Kidney (tissue), 14 donors: ENCODE measurements around the gene GLS. TPM values are rescaled to one million over a fixed set of nuclear protein-coding genes. Genes with fewer than 3 reads are reported as not detected.

ENCODE experiments used
- DNase-seq, 5 donors: peaks; one replicate each; pipeline ENCODE4 v3.0.0-alpha.2; 2013 to 2020
- FAIRE-seq: peaks from 2 replicates; lab custom pipeline; 2012; peaks lifted over from hg19 to GRCh38; lab: Jason Lieb, UNC
- H3K27ac ChIP-seq, 2 donors: one replicate each; pipeline ENCODE4 v1.7.0; 2013; ENCODE audit warnings: low read depth in 2 of 2, low read length in 2 of 2, inconsistent platforms in 1 of 2
- H3K27me3 ChIP-seq: one replicate; pipeline ENCODE4 v1.7.1; 2013; ENCODE audit warnings: low read length, inconsistent platforms; ENCODE audit not compliant: control insufficient read depth, insufficient read depth
- H3K36me3 ChIP-seq, 3 donors: one replicate each; pipeline versions ENCODE4 v1.7.0 to v1.7.1; 2013; ENCODE audit warnings: low read length in 3 of 3, control low read depth in 1 of 3, inconsistent platforms in 1 of 3; ENCODE audit not compliant: insufficient read depth in 3 of 3, control insufficient read depth in 2 of 3
- H3K4me1 ChIP-seq, 3 donors: one replicate each; pipeline versions ENCODE4 v1.7.0 to v1.7.1; 2013; ENCODE audit warnings: low read length in 3 of 3, inconsistent platforms in 1 of 3, low read depth in 1 of 3; ENCODE audit not compliant: control insufficient read depth in 2 of 3, insufficient read depth in 2 of 3
- H3K4me3 ChIP-seq, 3 donors: one replicate each; pipeline versions ENCODE4 v1.7.0 to v1.8.1; 2013; ENCODE audit warnings: low read length in 3 of 3, control low read depth in 1 of 3, inconsistent platforms in 1 of 3
- H3K9ac ChIP-seq, 3 donors: one replicate each; pipeline versions ENCODE4 v1.7.0 to v1.7.1; 2013; ENCODE audit warnings: low read length in 3 of 3, control low read depth in 1 of 3, inconsistent platforms in 1 of 3
- H3K9me3 ChIP-seq, 3 donors: one replicate each; pipeline versions ENCODE4 v1.7.0 to v1.7.1; 2013; ENCODE audit warnings: low read length in 3 of 3, control low read depth in 1 of 3, inconsistent platforms in 1 of 3; ENCODE audit not compliant: control insufficient read depth in 2 of 3, insufficient read depth in 1 of 3
- CTCF ChIP-seq: IDR thresholded peaks from 3 replicates; pipeline ENCODE4 v1.5.1; 2012; ENCODE audit warnings: mild to moderate bottlenecking, moderate library complexity, borderline replicate concordance; ENCODE audit not compliant: insufficient read depth; ENCODE audit errors: extremely low read depth
- intact Hi-C: fragments of 100-400 bp; cut with DNase I; formaldehyde crosslinking; loops from one replicate; pipeline ENCODE4 v1.11.1; 2022
- polyA plus RNA-seq: library from polyadenylated mRNA; stranded (reverse); fragments of 350-450 nt; fragmentation: Illumina TruSeq; extraction: RNeasy Lipid Tissue Mini Kit (QIAGEN cat#74804); gene quantifications from one replicate; pipeline ENCODE4 v1.2.3, GENCODE V29; 2014; ENCODE audit warnings: low read depth, low replicate concordance; ENCODE audit not compliant: insufficient read depth
- total RNA-seq: library from RNA; stranded (reverse); fragmentation: NEBNext Ultra II Directional; extraction: Animal tissue kit (Norgen Biotek cat#: 25700); gene quantifications from one replicate; pipeline ENCODE4 v1.2.1, GENCODE V29; 2021
- donor health status: control.
- donor health status: control.
- donor health status: control.
- donor health status: control.
- donor health status: control.
- donor health status: DM: yes; HTN: yes; CAD: no.
- donor health status: Normal renal cell carcinoma (clear cell type).

The GLS gene
- total and polyA plus RNA-seq, 2 donors from 2014 or later, result 196 to 230 TPM

GRCh38 chr2:190947141-190947540 is 66.5 kb downstream of the GLS start:
- Histone ChIP-seq H3K9ac (no peak overlapping the region), H3K4me1 (peaks cover 5 to 24% (median 16%) of the 10 kb centered on the region in 3 donors), H3K9me3 (no peaks in the 10 kb centered on the region), H3K27ac (peak overlapping the region; percentile 11 to 71), H3K36me3 (no peaks in the 10 kb centered on the region), H3K4me3 (no peak overlapping the region), H3K27me3 (no peaks in the 10 kb centered on the region)
- peak in 2 of 5 donors; percentile 57 for DNase-seq
- intact Hi-C loops, result no loop called here
- TF ChIP-seq CTCF, result no peak
- peak; percentile 55 for FAIRE-seq

- no peaks in the 10 kb centered on the region for H3K27me3 ChIP-seq
- H3K9me3 ChIP-seq, result no peaks in the 10 kb centered on the region
- intact Hi-C loops, result no loop called here
- peak overlapping the region in 2 of 3 donors; percentile 2 to 43 for H3K4me3 ChIP-seq
- H3K36me3 ChIP-seq, result no peaks in the 10 kb centered on the region
- no peak for FAIRE-seq
- H3K27ac ChIP-seq, result peak overlapping the region; percentile 66 to 71
- DNase-seq, result peak in 2 of 5 donors; percentile 72 to 78
- no peak for TF ChIP-seq CTCF
- peak overlapping the region in 1 of 3 donors; percentile 17 for H3K9ac ChIP-seq
- H3K4me1 ChIP-seq, result peaks cover 5 to 24% (median 11%) of the 10 kb centered on the region in 3 donors
These were observed 67.2 kb downstream of the GLS start for GRCh38 chr2:190947711-190948251.

GRCh38 chr2:190948671-190949070 is 68.0 kb downstream of the GLS start:
- H3K27ac ChIP-seq, result peak overlapping the region; percentile 45 to 57
- H3K36me3 ChIP-seq, result no peaks in the 10 kb centered on the region
- peaks cover 5 to 24% (median 11%) of the 10 kb centered on the region in 3 donors for H3K4me1 ChIP-seq
- peak in 2 of 5 donors; percentile 50 to 54 for DNase-seq
- no peaks in the 10 kb centered on the region for H3K9me3 ChIP-seq
- H3K27me3 ChIP-seq, result no peaks in the 10 kb centered on the region
- intact Hi-C loops, result no loop called here
- H3K9ac ChIP-seq, result no peak overlapping the region
- no peak for FAIRE-seq
- no peak overlapping the region for H3K4me3 ChIP-seq
- no peak for TF ChIP-seq CTCF
